HG03175 (cell line): ENCODE measurements around the gene ZFP57.

Experiments used
- ATAC-seq: cut with Tn5 transposase; IDR thresholded peaks from one replicate; pipeline ENCODE4 v1.9.1; 2021; ENCODE audit warnings: mild to moderate bottlenecking, moderate library complexity; ENCODE audit not compliant: unreplicated experiment

Gene ZFP57

DNA sequence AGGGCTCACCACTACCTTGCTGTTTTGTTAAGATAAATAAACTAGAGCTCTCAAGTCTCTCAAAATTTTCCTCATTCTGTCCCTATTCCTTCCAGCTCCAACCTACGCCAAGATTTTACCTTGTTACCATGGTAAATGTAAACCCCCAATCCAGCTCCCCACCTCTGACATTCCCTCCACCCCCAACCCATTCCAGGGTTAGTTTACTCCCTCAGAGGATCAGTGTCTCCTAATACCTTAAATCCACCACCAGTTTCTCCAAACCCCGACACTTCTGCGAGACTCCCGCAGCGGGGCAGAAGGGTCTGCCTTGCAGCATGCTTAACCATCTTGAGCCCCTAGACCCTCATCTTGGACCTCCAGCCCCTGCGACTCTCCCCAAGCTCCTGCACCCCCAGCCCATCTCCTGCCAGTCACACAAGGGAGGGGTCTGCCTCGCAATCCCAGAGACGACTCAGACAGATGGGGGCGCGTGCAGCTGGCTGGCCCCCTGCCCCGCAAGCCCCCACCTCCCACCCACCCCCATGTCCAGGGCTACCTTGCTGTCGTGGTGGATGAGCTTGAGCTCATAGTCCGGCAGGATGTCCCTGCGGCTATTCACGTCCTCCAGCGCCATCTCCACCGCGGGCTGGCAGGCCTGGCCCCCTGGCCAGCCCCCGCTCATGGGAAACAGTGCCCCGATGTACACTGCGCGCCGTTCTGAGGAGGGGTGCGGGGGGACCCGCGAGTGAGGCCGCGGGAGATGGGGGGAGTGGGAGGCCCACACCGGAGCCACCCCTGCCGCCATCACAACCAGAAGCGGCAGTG, 53.8 kb downstream of the ZFP57 start:
- no peak for ATAC-seq

DNA sequence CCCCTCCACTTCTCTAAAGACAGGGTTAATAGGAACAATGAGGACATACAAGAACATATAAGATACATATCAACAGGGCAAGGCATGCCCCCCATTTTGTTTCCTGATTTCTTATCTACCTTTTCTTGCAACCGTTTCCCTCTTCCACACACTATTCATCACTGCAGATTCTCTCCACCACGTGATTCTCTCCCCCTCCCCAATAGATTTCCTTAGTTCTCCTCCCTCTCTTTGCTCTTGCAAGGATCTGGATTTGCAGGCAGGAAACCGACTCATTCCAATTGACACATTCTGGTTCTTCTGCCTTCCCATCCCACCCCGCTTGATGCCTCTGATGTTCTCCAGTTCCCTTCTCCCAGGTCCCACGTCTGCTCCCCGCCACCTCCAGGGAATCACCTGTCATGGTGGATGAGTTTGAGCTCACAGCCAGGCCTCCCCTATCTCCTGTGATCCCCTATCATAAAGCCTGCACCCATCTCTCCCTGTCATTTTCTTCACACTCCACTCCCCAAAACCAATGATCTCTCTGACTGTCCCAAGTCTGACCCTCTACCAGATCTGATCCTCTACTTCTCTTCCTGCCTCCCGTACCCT, 55.5 kb downstream of the ZFP57 start:
- ATAC-seq = no peak

DNA sequence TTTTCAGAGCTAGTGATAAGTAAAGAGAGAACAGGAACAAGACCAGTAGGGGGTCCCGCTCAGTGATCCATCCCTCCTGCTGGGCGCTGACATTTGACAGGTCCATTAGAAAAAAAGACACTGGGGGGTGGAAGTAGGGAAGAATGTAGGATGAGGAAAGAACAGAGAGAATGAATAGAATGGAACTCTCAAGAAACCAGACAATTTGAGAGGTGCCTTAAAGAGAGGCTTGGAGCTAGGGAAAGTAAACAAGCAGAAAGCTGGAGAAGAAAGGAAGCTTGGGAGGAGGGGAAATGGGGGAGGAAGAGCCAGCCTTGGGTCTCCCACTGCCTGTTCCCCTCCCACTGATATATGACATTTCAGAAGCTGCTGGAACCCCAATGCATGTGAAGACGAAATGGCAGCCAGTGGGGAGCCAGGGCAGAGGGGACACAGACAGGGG, 56.4 kb downstream of the ZFP57 start:
- no peak for ATAC-seq
